Naive thymus-derived CD4-positive, alpha-beta T cell (primary cell): ENCODE measurements around the gene ABI3. TPM values are rescaled to one million over a fixed set of nuclear protein-coding genes. Genes with fewer than 3 reads are reported as not detected.

Source experiments
- ATAC-seq: fragments of 150-1000 bp; cut with Tn5 transposase; 2 replicates; pipeline ENCODE4 v1.10.0; 2021; ENCODE audit warnings: mild to moderate bottlenecking, moderate library complexity
- CTCF ChIA-PET: fragments of 350-600 bp; sonication (Branson Sonifier 250); formaldehyde crosslinking; loops from one replicate; lab custom pipeline; 2021; ENCODE audit warnings: antibody characterized with exemption; lab: Charles Lee
- POLR2A ChIA-PET: fragments of 350-600 bp; sonication (Branson Sonifier 250); formaldehyde crosslinking; loops from one replicate; lab custom pipeline; 2021; ENCODE audit warnings: antibody characterized with exemption, inconsistent platforms; lab: Charles Lee
- DNase-seq, 9 donors: peaks; one replicate each; pipeline versions ENCODE4 v3.0.0 to v3.0.0-alpha.2; 2020 to 2022; ENCODE audit warnings: mixed read lengths in 1 of 9
- H3K27ac ChIP-seq: one replicate; pipeline ENCODE4 v1.7.0; 2013; ENCODE audit warnings: mild to moderate bottlenecking, low read depth, low read length, moderate library complexity
- H3K27me3 ChIP-seq, 2 donors: one replicate each; pipeline ENCODE4 v1.7.0; 2013; ENCODE audit warnings: low read length in 2 of 2, mild to moderate bottlenecking in 2 of 2, moderate library complexity in 2 of 2; ENCODE audit not compliant: control insufficient read depth in 2 of 2, insufficient read depth in 2 of 2
- H3K36me3 ChIP-seq, 3 experiments: 1 replicate in 2 of 3; 2 replicates in 1 of 3; pipeline ENCODE4 v1.7.0; 2013; ENCODE audit warnings: low read length in 3 of 3, mild to moderate bottlenecking in 3 of 3, moderate library complexity in 1 of 3; ENCODE audit not compliant: insufficient read depth in 3 of 3, control insufficient read depth in 2 of 3
- H3K4me1 ChIP-seq, 2 donors: one replicate each; pipeline ENCODE4 v1.7.0; 2013; ENCODE audit warnings: low read length in 2 of 2, mild to moderate bottlenecking in 2 of 2, moderate library complexity in 1 of 2; ENCODE audit not compliant: control insufficient read depth in 2 of 2, insufficient read depth in 2 of 2
- H3K4me3 ChIP-seq: 2 replicates; pipeline ENCODE4 v1.7.0; 2013; ENCODE audit warnings: mild to moderate bottlenecking, low read length
- H3K9me3 ChIP-seq, 3 experiments: 1 replicate in 2 of 3; 2 replicates in 1 of 3; pipeline ENCODE4 v1.7.0; 2013; ENCODE audit warnings: low read length in 3 of 3; ENCODE audit not compliant: control insufficient read depth in 2 of 3
- H3K27ac Mint-ChIP-seq, 9 donors: one replicate each; pipeline ENCODE4 v1.8.0; 2020 to 2022; ENCODE audit warnings: mixed read lengths in 9 of 9, mild to moderate bottlenecking in 8 of 9, moderate library complexity in 5 of 9, inconsistent platforms in 2 of 9
- H3K27me3 Mint-ChIP-seq, 5 donors: one replicate each; pipeline ENCODE4 v1.8.0; 2021 to 2022; ENCODE audit warnings: mixed read lengths in 5 of 5, mild to moderate bottlenecking in 1 of 5
- H3K36me3 Mint-ChIP-seq, 5 donors: one replicate each; pipeline ENCODE4 v1.8.0; 2020 to 2022; ENCODE audit warnings: mixed read lengths in 5 of 5, mild to moderate bottlenecking in 3 of 5, inconsistent platforms in 1 of 5
- H3K4me1 Mint-ChIP-seq, 7 donors: one replicate each; pipeline ENCODE4 v1.8.0; 2020 to 2022; ENCODE audit warnings: mixed read lengths in 7 of 7, mild to moderate bottlenecking in 3 of 7, inconsistent platforms in 1 of 7
- H3K4me3 Mint-ChIP-seq, 10 donors: one replicate each; pipeline ENCODE4 v1.8.0; 2020 to 2022; ENCODE audit warnings: mild to moderate bottlenecking in 10 of 10, mixed read lengths in 10 of 10, moderate library complexity in 6 of 10, inconsistent platforms in 2 of 10
- H3K9me3 Mint-ChIP-seq, 11 donors: one replicate each; pipeline ENCODE4 v1.8.0; 2020 to 2022; ENCODE audit warnings: mixed read lengths in 11 of 11, mild to moderate bottlenecking in 4 of 11, inconsistent platforms in 1 of 11, moderate library complexity in 1 of 11
- intact Hi-C, 2 donors: fragments of 100-400 bp; cut with micrococcal nuclease; formaldehyde crosslinking; loops; one replicate each; pipeline ENCODE4 v1.15.1; 2023
- polyA plus RNA-seq, 2 donors: library from polyadenylated mRNA; unstranded; fragments of 300-500 nt; fragmentation: Illumina TruSeq; gene quantifications; one replicate each; pipeline ENCODE4 v1.2.3, GENCODE V29; 2021
- total RNA-seq, 6 experiments: library from RNA in 5 of 6; stranded (reverse) in 5 of 6; gene quantifications; 1 replicate in 5 of 6; 2 replicates in 1 of 6; pipeline ENCODE4 v1.2.3 and lab custom pipeline; 2021 to 2026

The ABI3 gene
- total and polyA plus RNA-seq, 7 experiments from 2014 or later = 8.2 to 57.8 (median 15.0) TPM

DNA sequence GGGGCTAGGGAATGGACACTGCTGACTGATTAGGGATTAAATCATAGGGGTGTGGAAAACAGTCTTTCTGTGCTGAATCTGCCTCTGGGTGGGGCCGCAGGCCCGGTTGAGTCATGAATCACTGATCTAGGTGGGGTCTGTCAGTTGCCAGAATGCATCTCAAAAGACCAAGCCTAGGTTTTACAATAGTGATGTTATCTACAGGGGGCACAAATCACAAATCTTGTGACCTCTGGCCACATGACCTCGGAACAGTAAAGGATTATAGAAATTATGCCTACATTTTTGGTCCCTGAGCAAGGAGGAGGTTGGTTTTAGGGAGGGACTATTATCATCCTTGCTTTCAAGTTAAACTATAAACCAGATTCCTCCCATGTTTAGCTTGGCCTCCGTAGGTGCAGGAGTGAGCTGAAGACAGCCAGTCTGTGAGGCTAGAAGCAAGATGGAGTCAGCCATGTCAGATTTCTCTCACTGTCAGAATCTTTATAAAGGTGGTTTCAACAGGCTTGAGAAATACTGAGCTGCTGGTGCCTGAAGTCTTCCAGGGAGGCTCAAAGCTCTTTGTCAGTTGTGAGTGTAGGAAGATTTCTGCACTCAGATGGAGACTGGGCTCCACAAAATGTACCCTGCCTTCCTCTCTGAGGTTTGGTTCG lies 13.0 kb upstream of the ABI3 start:
- CTCF ChIA-PET = interaction anchor here (1.2 to 2.8 kb wide), 2 partner anchors 25 to 30 kb away, joined by 4 to 15 read pairs; no protein-coding TSS in a partner anchor
- Histone ChIP-seq H3K36me3 (no peaks in the 10 kb centered on the region), H3K9me3 (no peaks in the 10 kb centered on the region), H3K27me3 (no peaks in the 10 kb centered on the region), H3K27ac (no peak overlapping the region), H3K4me1 (peaks cover 0 to 6% of the 10 kb centered on the region in 2 donors), H3K4me3 (no peak overlapping the region)
- intact Hi-C loops = loop anchor here (10.0 kb wide), 3 partner anchors 477 to 1093 kb away; partner anchors contain the start of genes CBX1 (in 1 of the 2), SNX11 (in 1 of the 2) and SPOP (in 1 of the 2)
- peak overlapping the region in 1 of 9 donors; percentile 81 for H3K27ac Mint-ChIP-seq
- peaks cover 10 to 43% (median 14%) of the 10 kb centered on the region in 7 donors for H3K4me1 Mint-ChIP-seq
- POLR2A ChIA-PET = interaction anchor here (0.7 to 14.4 kb wide), 3 partner anchors 17 to 781 kb away, joined by 4 to 237 read pairs (median 5); partner anchors contain the start of genes ABI3 and GNGT2
- peaks cover 0 to 6% (median 0%) of the 10 kb centered on the region in 11 donors for H3K9me3 Mint-ChIP-seq
- H3K4me3 Mint-ChIP-seq = no peak overlapping the region
- peaks cover 0 to 8% (median 4%) of the 10 kb centered on the region in 5 donors for H3K36me3 Mint-ChIP-seq
- DNase-seq = no peak
- no peak for ATAC-seq
- H3K27me3 Mint-ChIP-seq = peaks cover 0 to 4% (median 0%) of the 10 kb centered on the region in 5 donors

DNA sequence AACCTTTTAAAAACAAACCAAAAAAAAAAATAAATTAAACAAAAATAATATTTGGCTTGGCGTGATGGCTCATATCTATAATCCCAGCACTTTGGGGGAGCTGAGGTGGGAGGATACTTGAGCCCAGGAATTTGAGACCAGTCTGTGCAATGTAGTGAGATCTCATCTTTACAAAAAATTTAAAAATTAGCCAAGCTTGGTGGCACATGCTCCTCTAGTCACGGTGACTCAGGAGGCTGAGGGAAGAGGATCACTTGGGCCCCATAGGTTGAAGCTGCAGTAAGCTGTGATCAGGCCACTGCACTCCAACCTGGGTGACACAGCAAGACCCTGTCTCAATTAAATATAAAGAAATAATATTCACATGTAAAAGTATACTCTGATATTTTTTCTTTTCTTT lies 12.3 kb upstream of the ABI3 start:
- peaks cover 6 to 38% (median 10%) of the 10 kb centered on the region in 7 donors for H3K4me1 Mint-ChIP-seq
- peaks cover 0 to 9% (median 4%) of the 10 kb centered on the region in 5 donors for H3K36me3 Mint-ChIP-seq
- ChIA-PET POLR2A (interaction anchor here (0.7 to 14.4 kb wide), 3 partner anchors 17 to 782 kb away, joined by 4 to 237 read pairs (median 5); partner anchors contain the start of genes ABI3 and GNGT2), CTCF (interaction anchor here (0.7 to 2.8 kb wide), 3 partner anchors 24 to 78 kb away, joined by 3 to 15 read pairs (median 4); no protein-coding TSS in a partner anchor)
- ATAC-seq = no peak
- no peak overlapping the region for H3K4me3 Mint-ChIP-seq
- H3K27me3 Mint-ChIP-seq = no peaks in the 10 kb centered on the region
- Histone ChIP-seq H3K4me3 (no peak overlapping the region), H3K4me1 (peaks cover 0 to 6% of the 10 kb centered on the region in 2 donors), H3K9me3 (no peaks in the 10 kb centered on the region), H3K27ac (no peak overlapping the region), H3K36me3 (no peaks in the 10 kb centered on the region), H3K27me3 (no peaks in the 10 kb centered on the region)
- no peak for DNase-seq
- H3K9me3 Mint-ChIP-seq = no peaks in the 10 kb centered on the region
- no peak overlapping the region for H3K27ac Mint-ChIP-seq
- intact Hi-C loops = loop anchor here (10.0 kb wide), 3 partner anchors 477 to 1093 kb away; partner anchors contain the start of genes CBX1 (in 1 of the 2), SNX11 (in 1 of the 2) and SPOP (in 1 of the 2)

DNA sequence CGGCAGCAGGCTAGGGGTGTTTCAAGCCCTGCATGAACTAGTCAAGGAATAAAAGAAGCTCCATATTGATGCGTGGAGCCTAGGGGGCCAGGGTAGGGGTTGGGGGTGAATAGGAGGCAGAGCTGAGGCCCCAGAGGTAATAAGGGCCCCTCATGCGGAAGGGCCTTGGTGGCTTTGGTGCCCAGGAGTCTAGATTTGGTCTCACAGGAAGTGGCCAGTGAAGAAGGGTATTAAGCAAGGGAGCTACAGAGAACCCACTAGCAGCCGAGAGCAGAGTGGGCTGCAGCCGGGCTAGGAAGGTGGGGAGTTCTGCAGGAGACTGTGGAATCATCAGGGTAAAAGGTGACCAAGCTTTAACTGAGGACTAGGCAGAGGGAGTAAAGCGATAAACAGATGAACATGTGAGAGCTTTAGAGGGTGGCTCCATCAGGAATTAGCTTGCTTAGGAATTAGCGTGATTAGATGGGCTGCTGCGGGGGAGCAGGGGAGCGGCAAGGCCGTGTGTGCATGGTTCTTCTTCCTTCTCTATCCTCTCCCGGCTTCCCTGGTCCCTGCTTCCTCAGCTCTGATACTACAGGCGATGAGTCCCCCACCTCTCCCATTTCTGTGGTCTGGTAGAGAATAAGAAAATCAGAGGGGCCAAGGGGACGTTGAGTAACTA lies 10.0 kb upstream of the ABI3 start:
- Histone ChIP-seq H3K27me3 (no peaks in the 10 kb centered on the region), H3K36me3 (no peaks in the 10 kb centered on the region), H3K4me3 (no peak overlapping the region), H3K4me1 (no peaks in the 10 kb centered on the region), H3K9me3 (no peaks in the 10 kb centered on the region), H3K27ac (no peak overlapping the region)
- no peaks in the 10 kb centered on the region for H3K27me3 Mint-ChIP-seq
- peaks cover 0 to 18% (median 4%) of the 10 kb centered on the region in 5 donors for H3K36me3 Mint-ChIP-seq
- H3K9me3 Mint-ChIP-seq = no peaks in the 10 kb centered on the region
- H3K4me3 Mint-ChIP-seq = no peak overlapping the region
- no peak overlapping the region for H3K27ac Mint-ChIP-seq
- intact Hi-C loops = no loop called here
- DNase-seq (no peak), ATAC-seq (no peak)
- ChIA-PET CTCF (interaction anchor here (0.6 to 1.3 kb wide), 3 partner anchors 15 to 28 kb away, joined by 3 read pairs; no protein-coding TSS in a partner anchor), POLR2A (interaction anchor here (1.2 to 14.4 kb wide), 2 partner anchors 14 to 16 kb away, joined by 3 to 237 read pairs; partner anchors contain the start of genes ABI3 and GNGT2)
- peaks cover 0 to 20% (median 6%) of the 10 kb centered on the region in 7 donors for H3K4me1 Mint-ChIP-seq

DNA sequence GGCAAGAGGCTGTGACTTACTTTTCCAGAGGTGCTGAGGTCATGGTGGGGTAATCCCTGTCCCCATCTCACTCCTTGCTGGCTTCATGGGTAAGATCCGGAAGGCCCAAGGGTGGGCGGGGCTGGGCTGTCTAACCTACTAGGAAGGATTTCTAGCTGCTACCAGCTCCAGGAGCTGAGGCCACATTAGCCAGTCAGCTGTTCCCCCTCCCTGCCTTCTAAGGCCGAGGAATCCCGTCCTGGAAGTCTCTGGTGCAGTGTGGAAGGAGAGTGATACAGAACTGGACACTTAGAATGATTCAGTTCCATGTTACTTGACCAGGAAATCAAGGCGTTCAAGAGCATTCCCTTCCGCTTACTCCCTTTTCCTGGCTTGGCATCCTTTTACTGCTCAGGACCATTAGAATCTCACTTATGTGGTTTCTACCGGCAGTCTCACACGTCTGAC lies 9.0 kb upstream of the ABI3 start:
- Histone ChIP-seq H3K36me3 (no peaks in the 10 kb centered on the region), H3K4me1 (no peaks in the 10 kb centered on the region), H3K9me3 (no peaks in the 10 kb centered on the region), H3K4me3 (no peak overlapping the region), H3K27ac (no peak overlapping the region), H3K27me3 (no peaks in the 10 kb centered on the region)
- CTCF ChIA-PET = interaction anchor here (0.6 to 1.3 kb wide), 3 partner anchors 25 to 90 kb away, joined by 3 to 4 read pairs (median 3); no protein-coding TSS in a partner anchor
- DNase-seq (no peak), ATAC-seq (no peak)
- H3K4me1 Mint-ChIP-seq = peaks cover 0 to 12% (median 6%) of the 10 kb centered on the region in 7 donors
- intact Hi-C loops = no loop called here
- H3K9me3 Mint-ChIP-seq = no peaks in the 10 kb centered on the region
- H3K27ac Mint-ChIP-seq = no peak overlapping the region
- no peak overlapping the region for H3K4me3 Mint-ChIP-seq
- H3K36me3 Mint-ChIP-seq = peaks cover 0 to 25% (median 4%) of the 10 kb centered on the region in 5 donors
- H3K27me3 Mint-ChIP-seq = no peaks in the 10 kb centered on the region
- POLR2A ChIA-PET = interaction anchor here (14.4 kb wide), 1 partner anchor 13 kb away, joined by 237 read pairs; the partner anchor contains the start of genes ABI3 and GNGT2

DNA sequence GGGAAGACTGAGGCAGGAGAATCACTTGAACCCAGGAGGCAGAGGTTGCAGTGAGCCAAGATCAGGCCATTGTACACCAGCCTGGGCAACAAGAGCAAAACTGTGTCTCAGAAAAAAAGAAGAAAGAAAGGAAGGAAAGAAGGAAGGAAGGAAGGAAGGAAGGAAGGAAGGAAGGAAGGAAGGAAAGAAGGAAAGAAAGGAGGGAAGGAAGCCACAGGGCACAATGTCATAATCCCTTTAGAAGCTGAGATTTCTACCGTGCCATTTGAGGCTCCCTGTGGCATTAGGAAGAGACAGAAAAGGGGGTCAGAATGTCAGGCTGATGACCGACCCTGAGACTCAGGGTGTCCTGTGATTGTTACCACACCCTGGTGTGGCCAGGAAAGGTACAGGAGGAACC lies 6.7 kb upstream of the ABI3 start:
- Mint-ChIP-seq H3K27ac (peak overlapping the region in 1 of 9 donors; percentile 59), H3K9me3 (no peaks in the 10 kb centered on the region), H3K4me1 (peaks cover 12 to 23% (median 17%) of the 10 kb centered on the region in 7 donors), H3K36me3 (peaks cover 0 to 25% (median 4%) of the 10 kb centered on the region in 5 donors), H3K27me3 (no peaks in the 10 kb centered on the region), H3K4me3 (no peak overlapping the region)
- no peaks in the 10 kb centered on the region for H3K27me3 ChIP-seq
- CTCF ChIA-PET = interaction anchor here (0.8 to 1.1 kb wide), 2 partner anchors 11 to 13 kb away, joined by 4 read pairs; no protein-coding TSS in a partner anchor
- intact Hi-C loops = no loop called here
- DNase-seq = no peak
- H3K27ac ChIP-seq = no peak overlapping the region
- no peaks in the 10 kb centered on the region for H3K36me3 ChIP-seq
- peaks cover 3 to 10% of the 10 kb centered on the region in 2 donors for H3K4me1 ChIP-seq
- ATAC-seq = no peak
- no peak overlapping the region for H3K4me3 ChIP-seq
- H3K9me3 ChIP-seq = no peaks in the 10 kb centered on the region
- POLR2A ChIA-PET = interaction anchor here (1.2 to 14.4 kb wide), 3 partner anchors 10 to 12 kb away, joined by 3 to 237 read pairs (median 6); partner anchors contain the start of genes ABI3 and GNGT2

DNA sequence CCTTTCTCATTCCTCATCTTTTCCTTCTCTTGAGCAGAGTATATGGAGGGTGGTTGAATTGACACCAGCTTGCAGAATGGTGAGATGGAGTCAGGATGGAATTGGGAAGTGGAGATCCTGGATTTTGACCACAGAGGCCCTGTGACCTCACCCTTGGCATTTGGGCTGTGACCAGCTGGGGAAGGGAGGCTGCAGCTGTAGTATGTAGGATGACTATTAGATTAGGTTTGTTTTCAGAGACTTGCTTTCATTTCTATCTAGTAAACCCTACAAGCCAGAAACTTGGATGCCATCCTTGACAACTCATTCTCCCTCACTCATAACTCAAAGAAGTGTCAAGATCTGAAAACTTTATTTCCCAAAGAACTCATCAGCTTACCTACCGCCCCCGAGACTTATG lies 6.0 kb upstream of the ABI3 start:
- H3K4me1 ChIP-seq = peaks cover 10 to 17% of the 10 kb centered on the region in 2 donors
- ChIA-PET POLR2A (interaction anchor here (0.8 to 1.2 kb wide), 2 partner anchors 10 to 11 kb away, joined by 3 read pairs; no protein-coding TSS in a partner anchor), CTCF (interaction anchor here (0.6 kb wide), 1 partner anchor 18 kb away, joined by 4 read pairs; no protein-coding TSS in a partner anchor)
- Mint-ChIP-seq H3K27me3 (no peaks in the 10 kb centered on the region), H3K27ac (peak overlapping the region in 1 of 9 donors; percentile 25), H3K36me3 (peaks cover 0 to 29% (median 4%) of the 10 kb centered on the region in 5 donors), H3K4me3 (no peak overlapping the region), H3K9me3 (no peaks in the 10 kb centered on the region), H3K4me1 (peaks cover 19 to 30% (median 24%) of the 10 kb centered on the region in 7 donors)
- ATAC-seq (no peak), DNase-seq (no peak)
- no peaks in the 10 kb centered on the region for H3K9me3 ChIP-seq
- no peak overlapping the region for H3K27ac ChIP-seq
- H3K27me3 ChIP-seq = no peaks in the 10 kb centered on the region
- H3K4me3 ChIP-seq = no peak overlapping the region
- H3K36me3 ChIP-seq = no peaks in the 10 kb centered on the region
- intact Hi-C loops = no loop called here
